OCI-LY1 (cell line): Measurements from ENCODE around the gene RNF207.
A peak's percentile ranks its signal among the peaks of the same experiment; 100 is the strongest.

Experiments
- H2AFZ ChIP-seq: fragments of 200-600 bp; sonication (generic), shearing (Covaris generic); 2 replicates; pipeline ENCODE4 v1.6.0; 2014; ENCODE audit warnings: antibody characterized with exemption, mild to moderate bottlenecking, low read length
- H3F3A ChIP-seq: fragments of 200-600 bp; sonication (generic), shearing (Covaris generic); 2 replicates; pipeline ENCODE4 v1.6.0; 2014; ENCODE audit warnings: mild to moderate bottlenecking, antibody characterized with exemption, low read length, moderate library complexity; ENCODE audit not compliant: insufficient read depth
- H3K27ac ChIP-seq: fragments of 200-600 bp; sonication (generic); 2 replicates; pipeline ENCODE4 v1.5.1; 2014; ENCODE audit warnings: low read length, mixed run types, mild to moderate bottlenecking, low read depth; ENCODE audit not compliant: poor library complexity, severe bottlenecking
- H3K27me3 ChIP-seq: fragments of 200-600 bp; sonication (generic); 2 replicates; pipeline ENCODE4 v1.6.0; 2014; ENCODE audit warnings: antibody characterized with exemption, mild to moderate bottlenecking, low read length, moderate library complexity; ENCODE audit not compliant: insufficient read depth
- H3K36me3 ChIP-seq: fragments of 200-600 bp; sonication (generic); 2 replicates; pipeline ENCODE4 v1.6.1; 2014; ENCODE audit warnings: mild to moderate bottlenecking, antibody characterized with exemption, low read length, moderate library complexity, mixed read lengths; ENCODE audit not compliant: insufficient read depth
- H3K4me1 ChIP-seq: fragments of 200-600 bp; sonication (generic); 2 replicates; pipeline ENCODE4 v1.5.1; 2014; ENCODE audit warnings: mild to moderate bottlenecking, low read length, moderate library complexity; ENCODE audit not compliant: insufficient read depth, severe bottlenecking
- H3K4me2 ChIP-seq: fragments of 200-600 bp; sonication (generic), shearing (Covaris generic); 2 replicates; pipeline ENCODE4 v1.6.1; 2014; ENCODE audit warnings: low read length
- H3K4me3 ChIP-seq: fragments of 200-600 bp; sonication (generic); 2 replicates; pipeline ENCODE4 v1.5.1; 2014; ENCODE audit warnings: low read length, low read depth, mild to moderate bottlenecking, mixed read lengths; ENCODE audit not compliant: poor library complexity, severe bottlenecking
- H3K79me2 ChIP-seq: fragments of 200-600 bp; shearing (Covaris generic); 2 replicates; pipeline ENCODE4 v1.6.1; 2016; ENCODE audit warnings: mixed run types, low read length, mixed read lengths; ENCODE audit not compliant: insufficient read depth
- H3K9ac ChIP-seq: fragments of 200-600 bp; sonication (generic), shearing (Covaris generic); 2 replicates; pipeline ENCODE4 v1.6.1; 2014; ENCODE audit warnings: mild to moderate bottlenecking, low read length, mixed read lengths
- H3K9me2 ChIP-seq: fragments of 200-600 bp; sonication (generic), shearing (Covaris generic); 2 replicates; pipeline ENCODE4 v1.6.1; 2014; ENCODE audit warnings: low read depth, mild to moderate bottlenecking, low read length, mixed read lengths
- H3K9me3 ChIP-seq: fragments of 200-600 bp; shearing (Covaris generic); 2 replicates; pipeline ENCODE4 v1.6.1; 2014; ENCODE audit warnings: low read length, mixed read lengths
- H4K20me1 ChIP-seq: fragments of 200-600 bp; sonication (generic), shearing (Covaris generic); 2 replicates; pipeline ENCODE4 v1.6.0; 2016; ENCODE audit warnings: mild to moderate bottlenecking, low read length; ENCODE audit not compliant: insufficient read depth
- EZH2 ChIP-seq: fragments of 200-600 bp; sonication (generic), shearing (Covaris generic); IDR thresholded peaks from 2 replicates; pipeline ENCODE4 v1.8.0; 2017; ENCODE audit warnings: borderline replicate concordance, mixed run types, mild to moderate bottlenecking, antibody characterized with exemption, low read length, moderate library complexity, mixed read lengths
- TF ChIP-seq, protein P1 (sequence below): fragments of 200-600 bp; sonication (generic), shearing (Covaris generic); IDR thresholded peaks from 2 replicates; pipeline ENCODE4 v1.5.1; 2017; ENCODE audit warnings: mild to moderate bottlenecking, antibody characterized with exemption, low read length, moderate library complexity, mixed read lengths

RNF207 gene

DNA sequence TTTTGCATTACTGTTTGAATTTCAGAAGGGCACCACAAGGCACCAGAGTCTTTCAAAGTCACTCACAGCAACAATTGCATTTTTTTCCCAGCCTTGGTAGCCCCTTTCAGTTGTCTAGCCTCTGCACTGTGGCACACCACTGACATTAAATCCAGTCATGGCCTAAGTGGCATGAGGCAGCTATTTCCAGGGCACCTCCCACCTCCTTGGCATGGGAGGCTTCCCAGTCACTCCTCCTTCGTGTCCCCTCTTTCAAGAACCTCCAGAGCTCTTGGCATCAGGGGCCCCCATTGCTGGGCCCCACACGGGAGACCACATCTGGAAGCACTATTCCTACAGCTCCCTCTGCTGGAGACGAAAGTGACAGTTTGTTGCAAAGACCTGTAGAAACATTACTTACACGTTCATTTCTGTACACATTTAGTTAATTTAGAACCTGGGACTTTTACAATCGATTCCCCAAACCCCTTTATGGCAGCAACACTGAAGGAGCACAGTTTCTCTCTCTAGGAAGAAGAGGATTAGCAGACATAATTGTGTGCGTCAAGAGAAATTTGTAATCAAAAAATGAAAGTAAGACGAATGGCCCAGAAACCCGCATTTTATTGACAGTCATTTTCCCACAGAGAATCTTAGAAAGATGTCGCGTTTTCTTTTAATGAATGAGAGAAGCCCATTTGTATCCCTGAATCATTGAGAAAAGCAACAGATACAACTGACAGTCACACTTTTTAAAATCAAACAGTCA, 20.1 kb upstream of the RNF207 start:
- H3K36me3 ChIP-seq: peaks cover 65% of the 10 kb centered on the region

DNA sequence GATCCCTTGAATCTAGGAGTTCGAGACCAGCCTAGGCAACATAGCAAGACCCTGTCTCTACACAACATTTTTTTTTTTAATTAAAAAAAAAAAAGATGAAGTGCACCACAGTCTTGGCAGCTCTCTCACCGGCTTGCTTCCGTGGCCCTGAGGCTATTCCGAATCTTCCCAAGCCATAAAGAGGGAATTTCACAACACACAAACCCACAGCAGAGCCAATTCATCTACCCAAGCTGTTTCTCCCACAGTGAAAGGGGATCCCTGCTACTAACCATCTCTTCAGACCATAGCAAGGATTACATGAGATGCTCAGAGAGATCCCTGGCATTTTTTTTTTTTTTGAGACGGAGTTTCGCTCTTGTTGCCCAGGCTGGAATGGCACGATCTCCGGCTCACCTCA, 17.5 kb upstream of the RNF207 start:
- H3K9ac ChIP-seq: no peak overlapping the region
- no peak overlapping the region for H2AFZ ChIP-seq
- H3K79me2 ChIP-seq: no peaks in the 10 kb centered on the region
- no peaks in the 10 kb centered on the region for H4K20me1 ChIP-seq
- peaks cover 88% of the 10 kb centered on the region for H3K36me3 ChIP-seq
- no peak for TF ChIP-seq EZH2
- TF ChIP-seq, protein P1, sequence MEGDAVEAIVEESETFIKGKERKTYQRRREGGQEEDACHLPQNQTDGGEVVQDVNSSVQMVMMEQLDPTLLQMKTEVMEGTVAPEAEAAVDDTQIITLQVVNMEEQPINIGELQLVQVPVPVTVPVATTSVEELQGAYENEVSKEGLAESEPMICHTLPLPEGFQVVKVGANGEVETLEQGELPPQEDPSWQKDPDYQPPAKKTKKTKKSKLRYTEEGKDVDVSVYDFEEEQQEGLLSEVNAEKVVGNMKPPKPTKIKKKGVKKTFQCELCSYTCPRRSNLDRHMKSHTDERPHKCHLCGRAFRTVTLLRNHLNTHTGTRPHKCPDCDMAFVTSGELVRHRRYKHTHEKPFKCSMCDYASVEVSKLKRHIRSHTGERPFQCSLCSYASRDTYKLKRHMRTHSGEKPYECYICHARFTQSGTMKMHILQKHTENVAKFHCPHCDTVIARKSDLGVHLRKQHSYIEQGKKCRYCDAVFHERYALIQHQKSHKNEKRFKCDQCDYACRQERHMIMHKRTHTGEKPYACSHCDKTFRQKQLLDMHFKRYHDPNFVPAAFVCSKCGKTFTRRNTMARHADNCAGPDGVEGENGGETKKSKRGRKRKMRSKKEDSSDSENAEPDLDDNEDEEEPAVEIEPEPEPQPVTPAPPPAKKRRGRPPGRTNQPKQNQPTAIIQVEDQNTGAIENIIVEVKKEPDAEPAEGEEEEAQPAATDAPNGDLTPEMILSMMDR: no peak
- no peaks in the 10 kb centered on the region for H3F3A ChIP-seq
- no peaks in the 10 kb centered on the region for H3K27me3 ChIP-seq
- no peaks in the 10 kb centered on the region for H3K9me2 ChIP-seq
- no peak overlapping the region for H3K27ac ChIP-seq
- H3K4me3 ChIP-seq: no peak overlapping the region
- H3K4me2 ChIP-seq: no peak overlapping the region
- no peaks in the 10 kb centered on the region for H3K4me1 ChIP-seq
- H3K9me3 ChIP-seq: no peaks in the 10 kb centered on the region

More for the DNA sequence above, 20.1 kb upstream of the RNF207 start:
- TF ChIP-seq EZH2: no peak
- TF ChIP-seq, protein P1: peak; percentile 66
- no peaks in the 10 kb centered on the region; the same call in 1 of the 2 replicates for H3K27me3 ChIP-seq
- no peak overlapping the region for H3K9ac ChIP-seq
- H3K79me2 ChIP-seq: no peaks in the 10 kb centered on the region
- no peak overlapping the region for H3K4me2 ChIP-seq
- H4K20me1 ChIP-seq: no peaks in the 10 kb centered on the region
- no peak overlapping the region for H3K4me3 ChIP-seq
- no peaks in the 10 kb centered on the region for H3K9me2 ChIP-seq
- H3K27ac ChIP-seq: no peak overlapping the region
- no peaks in the 10 kb centered on the region for H3K4me1 ChIP-seq
- no peak overlapping the region for H2AFZ ChIP-seq
- no peaks in the 10 kb centered on the region for H3K9me3 ChIP-seq
- H3F3A ChIP-seq: no peaks in the 10 kb centered on the region

DNA sequence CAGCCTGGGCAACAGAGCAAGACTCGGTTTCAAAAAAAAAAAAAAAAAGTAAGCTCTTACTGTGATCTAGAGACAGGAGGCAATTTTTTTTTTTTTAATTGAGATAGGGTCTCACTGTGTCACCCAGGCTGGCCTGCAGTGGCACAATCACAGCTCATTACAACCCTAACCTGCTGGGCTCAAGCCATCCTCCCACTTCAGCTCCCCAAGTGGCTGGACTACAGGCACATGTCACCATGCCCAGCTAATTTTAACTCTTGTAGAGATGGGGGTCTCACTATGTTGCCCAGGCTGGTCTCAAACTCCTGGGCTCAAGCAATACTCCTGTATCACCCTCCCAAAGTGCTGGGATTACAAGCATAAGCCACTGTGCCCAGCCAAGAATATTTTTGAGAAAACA, 14.0 kb upstream of the RNF207 start:
- H3F3A ChIP-seq: no peaks in the 10 kb centered on the region
- H3K36me3 ChIP-seq: peaks cover 95% of the 10 kb centered on the region

More for the DNA sequence above, 14.0 kb upstream of the RNF207 start:
- H3K4me3 ChIP-seq: no peak overlapping the region
- no peak overlapping the region for H3K27ac ChIP-seq
- H2AFZ ChIP-seq: no peak overlapping the region
- no peaks in the 10 kb centered on the region for H3K27me3 ChIP-seq
- H3K79me2 ChIP-seq: peaks cover 11% of the 10 kb centered on the region
- no peaks in the 10 kb centered on the region for H3K9me3 ChIP-seq
- no peaks in the 10 kb centered on the region for H3K9me2 ChIP-seq
- TF ChIP-seq, protein P1: no peak
- TF ChIP-seq EZH2: no peak
- no peak overlapping the region for H3K4me2 ChIP-seq
- no peaks in the 10 kb centered on the region for H3K4me1 ChIP-seq
- no peak overlapping the region for H3K9ac ChIP-seq
- peaks cover 2% of the 10 kb centered on the region; the same call in 1 of the 2 replicates for H4K20me1 ChIP-seq
